ENCODE results near the gene RGS3. TPM values are rescaled to one million over a fixed set of nuclear protein-coding genes. Genes with fewer than 3 reads are reported as not detected.
A peak's percentile ranks its signal among the peaks of the same experiment; 100 is the strongest.

RGS3 gene
- total and polyA plus RNA-seq, 10 of the 15 experiments (the other 5 are each of a cell fraction or from before 2014, with no cell fraction given): 2.9 to 138 (median 28.8) TPM

GRCh38 chr9:113579283-113580040 is 115.9 kb downstream of the RGS3 start (continued):
- no peak for TF ChIP-seq ASH2L (IDR thresholded peaks at IDR 0.05; ENCODE audit: borderline replicate concordance, low read depth)
- TF ChIP-seq GATAD2B (conservative IDR thresholded peaks at IDR 0.05; ENCODE audit: low read depth): no peak
- no peak for TF ChIP-seq KDM1A (IDR thresholded peaks at IDR 0.05; ENCODE audit: borderline replicate concordance)
- TF ChIP-seq BCL3 (IDR thresholded peaks at IDR 0.05; ENCODE audit: borderline replicate concordance, insufficient read depth, low read depth, low read length, poor library complexity, severe bottlenecking): no peak
- TF ChIP-seq BCLAF1 (IDR thresholded peaks at IDR 0.05): no peak
- TF ChIP-seq POLR2A (IDR thresholded peaks at IDR 0.05; ENCODE audit: low read depth, low read length): no peak
- peak; percentile 31; the same call in 1 of the 2 replicates for TF ChIP-seq SMARCA5 (IDR thresholded peaks at IDR 0.05)
- TF ChIP-seq CEBPZ (IDR thresholded peaks at IDR 0.05; ENCODE audit: low read depth, low read length): no peak
- TF ChIP-seq BRCA1 (IDR thresholded peaks at IDR 0.05; ENCODE audit: low read depth, low read length): no peak
- TF ChIP-seq SIN3A (IDR thresholded peaks at IDR 0.05; ENCODE audit: low read depth, low read length): 0 out of 2 replicates have a peak, but pooled peaks have one; percentile 44
- TF ChIP-seq MXI1 (IDR thresholded peaks at IDR 0.05; ENCODE audit: low read depth, low read length): 0 out of 2 replicates have a peak, but pooled peaks have one; percentile 13
- TF ChIP-seq DPF2 (IDR thresholded peaks at IDR 0.05): 0 out of 2 replicates have a peak, but pooled peaks have one; percentile 69
- no peak for TF ChIP-seq ELK1 (IDR thresholded peaks at IDR 0.05; ENCODE audit: low read depth, low read length)
- TF ChIP-seq SRF (IDR thresholded peaks at IDR 0.05; ENCODE audit: low read depth in 2 of 2, low read length in 2 of 2): no peak
- TF ChIP-seq ETV6 (conservative IDR thresholded peaks at IDR 0.05 in 1 of 2, IDR thresholded peaks at IDR 0.05 in 1 of 2; ENCODE audit: borderline replicate concordance in 1 of 2, low read depth in 1 of 2): no peak
- no peak for TF ChIP-seq MAX (IDR thresholded peaks at IDR 0.05; ENCODE audit: low read depth, low read length)
- TF ChIP-seq MTA3 (IDR thresholded peaks at IDR 0.05; ENCODE audit: borderline replicate concordance, low read length): no peak
- TF ChIP-seq BMI1 (IDR thresholded peaks at IDR 0.05; ENCODE audit: borderline replicate concordance): no peak

All from GM12878 (cell line).